ENCODE measurements around the gene NFAT5. TPM values are rescaled to one million over a fixed set of nuclear protein-coding genes. Genes with fewer than 3 reads are reported as not detected.

NFAT5 gene
- total and polyA plus RNA-seq, 9 of the 15 experiments (the other 6 are each of a cell fraction or from before 2014, with no cell fraction given) = 0.78 to 20.5 (median 12.4) TPM

GRCh38 chr16:69563605-69564580 lies 1.9 kb upstream of the NFAT5 start (continued):
- TF ChIP-seq NCOA4 (IDR thresholded peaks at IDR 0.05; ENCODE audit: partially characterized antibody) = no peak
- TF ChIP-seq GATA2 (CRISPR knock-in tag; IDR thresholded peaks at IDR 0.05) = no peak
- no peak for TF ChIP-seq ZSCAN29 (IDR thresholded peaks at IDR 0.05)
- no peak for TF ChIP-seq NFYB (IDR thresholded peaks at IDR 0.05; ENCODE audit: extremely low read depth, insufficient read length)
- TF ChIP-seq MLX (CRISPR knock-in tag; conservative IDR thresholded peaks at IDR 0.05) = no peak
- TF ChIP-seq ATF6 (CRISPR knock-in tag; IDR thresholded peaks at IDR 0.05) = no peak
- TF ChIP-seq ZNF280B (CRISPR knock-in tag; IDR thresholded peaks at IDR 0.05) = no peak
- no peak for TF ChIP-seq ARID3A (IDR thresholded peaks at IDR 0.05; ENCODE audit: borderline replicate concordance, low read depth, low read length)
- TF ChIP-seq CREM (IDR thresholded peaks at IDR 0.05; ENCODE audit: low read depth) = 0 out of 2 replicates have a peak, but pooled peaks have one; percentile 11
- no peak for TF ChIP-seq POLR2AphosphoS2 (IDR thresholded peaks at IDR 0.05; ENCODE audit: low read length)
- TF ChIP-seq ERF (CRISPR knock-in tag; IDR thresholded peaks at IDR 0.05) = 0 out of 2 replicates have a peak, but pooled peaks have one; percentile 29
- TF ChIP-seq CBFA2T2 (conservative IDR thresholded peaks at IDR 0.05) = no peak
- TF ChIP-seq TAL1 (IDR thresholded peaks at IDR 0.05) = no peak
- TF ChIP-seq RREB1 (CRISPR knock-in tag; IDR thresholded peaks at IDR 0.05) = no peak
- no peak for TF ChIP-seq FOS (IDR thresholded peaks at IDR 0.05; ENCODE audit: extremely low read depth, insufficient read length)

Data from K562 (cell line).